NCI-H510A treated with DMSO at 0.1 percent for 48 hours (cell line): Measurements from ENCODE around the gene ZNF783.

Experiments used
- DNase-seq: peaks from one replicate; lab custom pipeline; 2025; lab: John Stamatoyannopoulos, UW

Gene ZNF783

DNA sequence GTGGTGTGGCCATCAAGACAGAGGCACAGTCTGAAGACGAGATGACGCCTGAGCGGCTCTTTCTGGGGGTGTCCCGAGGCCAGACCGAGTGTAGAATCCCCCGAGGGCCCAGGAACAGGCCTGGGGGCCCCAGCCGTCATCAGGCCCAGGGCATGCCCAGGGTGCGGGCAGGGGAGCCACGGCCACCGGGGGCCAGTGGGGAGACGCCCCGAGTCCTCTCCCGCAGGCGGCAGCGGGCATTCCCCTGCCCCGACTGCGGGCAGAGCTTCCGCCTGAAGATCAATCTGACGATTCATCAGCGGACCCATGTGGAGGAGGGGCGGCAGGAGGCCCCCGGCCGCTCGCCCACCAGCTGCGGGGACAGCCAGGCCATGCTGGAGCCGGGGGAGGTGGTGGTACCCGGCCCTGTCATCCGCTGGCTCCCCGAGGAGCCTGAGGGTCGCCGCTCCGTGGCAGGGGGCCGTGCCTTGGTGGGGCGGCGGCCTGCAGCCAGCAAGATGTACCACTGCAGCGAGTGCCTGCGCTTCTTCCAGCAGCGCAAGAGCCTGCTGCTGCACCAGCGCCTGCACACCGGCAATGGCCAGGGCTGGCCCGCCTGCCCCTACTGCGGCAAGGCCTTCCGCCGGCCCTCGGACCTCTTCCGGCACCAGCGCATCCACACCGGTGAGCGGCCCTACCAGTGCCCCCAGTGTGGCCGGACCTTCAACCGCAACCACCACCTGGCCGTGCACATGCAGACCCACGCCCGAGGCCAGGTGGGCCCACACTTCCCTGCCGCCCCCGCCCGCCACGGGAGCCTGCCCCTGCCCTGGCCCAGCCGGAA lies 19.7 kb downstream of the ZNF783 start:
- no peak for DNase-seq

DNA sequence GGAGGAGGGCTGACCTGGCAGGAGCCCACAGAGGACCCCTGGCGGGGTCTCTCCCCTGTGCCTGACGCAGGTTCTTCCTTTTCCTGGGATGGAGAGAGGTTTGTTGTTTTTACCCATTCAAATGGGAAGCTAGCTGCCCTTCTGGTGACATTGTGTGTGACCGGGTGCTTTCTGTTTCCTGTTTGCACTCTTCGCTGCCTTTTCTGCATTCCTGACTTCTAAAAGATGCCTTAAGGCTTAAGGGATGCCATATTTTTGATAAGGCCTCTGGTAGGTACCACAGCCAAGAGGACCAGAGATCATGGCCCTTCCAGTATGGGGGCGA lies 20.3 kb downstream of the ZNF783 start:
- DNase-seq: no peak

DNA sequence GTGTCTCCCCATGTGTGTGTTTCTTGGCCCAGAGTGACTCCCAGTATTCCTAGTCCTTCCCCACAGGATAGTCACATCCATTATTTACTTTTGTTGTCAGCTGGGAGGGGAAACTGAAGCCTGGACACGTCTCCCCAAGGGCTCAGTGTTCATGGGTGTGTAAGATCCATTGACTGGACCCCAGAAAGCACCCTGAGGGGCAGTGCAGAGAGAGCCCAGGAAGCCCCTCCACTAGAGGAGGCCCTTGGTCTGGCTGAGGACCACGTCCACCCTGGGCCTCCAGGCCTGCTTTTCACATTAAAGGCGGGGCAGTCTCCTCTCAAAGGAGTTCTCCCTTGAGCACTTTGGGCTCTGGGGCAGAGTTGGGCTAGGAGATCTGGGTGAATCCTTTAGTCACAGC lies 21.3 kb downstream of the ZNF783 start:
- DNase-seq: no peak

DNA sequence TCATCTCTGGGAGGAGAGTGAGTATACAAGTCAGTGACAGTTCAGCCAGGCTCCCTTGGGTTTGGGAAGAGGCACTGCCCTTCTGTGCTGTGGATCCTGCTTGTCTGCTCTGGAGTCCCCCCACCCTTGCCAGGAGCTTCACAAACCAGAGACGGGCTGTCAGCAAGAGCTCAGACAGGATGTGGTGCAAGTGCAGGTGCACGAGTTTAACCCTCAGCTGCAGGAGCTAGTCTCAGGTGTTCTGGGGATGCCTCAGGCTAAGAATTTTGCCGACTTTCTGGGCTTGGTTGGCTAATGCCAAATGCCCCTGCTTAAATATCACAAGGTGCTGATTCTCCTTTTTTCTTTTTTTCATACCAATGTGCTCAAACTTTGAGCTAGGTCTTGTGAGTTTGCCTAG lies 22.3 kb downstream of the ZNF783 start:
- DNase-seq: peak; percentile 36

DNA sequence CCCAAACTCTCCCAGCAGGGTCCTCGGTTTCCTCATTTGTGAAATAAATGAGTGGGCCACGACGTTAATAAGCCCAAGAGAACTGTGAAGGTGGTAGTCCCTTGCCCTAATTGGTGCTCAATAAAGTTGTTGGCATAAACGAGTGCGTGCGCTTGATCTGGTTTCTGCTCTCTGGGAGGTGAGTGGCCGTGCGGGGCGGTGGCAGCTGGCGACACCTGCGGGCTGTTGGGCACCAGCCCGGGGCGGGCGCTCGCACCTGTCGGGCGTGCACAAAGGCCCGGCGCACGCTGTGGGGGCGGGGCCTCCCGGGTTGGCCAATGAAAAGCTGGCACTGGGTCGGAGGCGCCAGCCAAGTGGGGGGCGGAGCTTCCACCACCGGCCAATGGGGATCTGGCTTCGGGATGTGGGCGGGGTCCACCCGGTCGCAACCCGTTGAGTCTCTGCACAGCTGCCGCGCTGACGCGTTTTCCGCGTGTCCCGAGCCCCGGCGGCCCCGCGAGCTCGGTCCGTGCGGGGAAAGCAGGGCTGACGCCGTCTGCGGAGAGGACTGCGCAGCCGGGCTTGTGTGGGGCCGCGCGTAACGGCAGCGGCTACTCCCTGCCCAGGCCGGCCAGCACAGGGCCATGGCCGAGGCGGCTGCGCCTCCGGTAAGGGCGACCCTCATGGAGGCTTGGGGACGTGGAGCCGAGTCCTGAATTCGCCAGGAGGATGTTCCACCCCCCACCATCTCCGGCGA lies 23.0 kb downstream of the ZNF783 start:
- DNase-seq: peak; percentile 88

DNA sequence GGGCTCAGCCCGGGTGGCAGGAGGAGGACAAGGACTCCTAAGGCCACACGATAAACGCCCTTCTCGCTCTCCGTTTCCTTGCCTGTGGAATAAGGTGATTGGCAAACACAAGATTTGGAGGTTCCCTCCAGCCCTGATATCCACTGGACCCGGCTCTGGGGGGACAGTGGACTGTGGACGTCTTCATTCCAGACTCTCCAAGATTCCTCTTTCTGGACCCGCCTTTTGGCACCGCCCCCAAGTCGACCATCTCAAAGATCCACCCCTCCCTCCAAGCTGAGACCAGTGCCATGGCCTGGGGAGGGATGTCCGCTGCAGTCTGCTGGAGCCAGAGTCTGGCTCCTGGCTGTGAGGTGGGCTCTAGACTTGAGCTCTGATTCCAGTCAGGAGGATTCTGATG lies 23.6 kb downstream of the ZNF783 start:
- no peak for DNase-seq

DNA sequence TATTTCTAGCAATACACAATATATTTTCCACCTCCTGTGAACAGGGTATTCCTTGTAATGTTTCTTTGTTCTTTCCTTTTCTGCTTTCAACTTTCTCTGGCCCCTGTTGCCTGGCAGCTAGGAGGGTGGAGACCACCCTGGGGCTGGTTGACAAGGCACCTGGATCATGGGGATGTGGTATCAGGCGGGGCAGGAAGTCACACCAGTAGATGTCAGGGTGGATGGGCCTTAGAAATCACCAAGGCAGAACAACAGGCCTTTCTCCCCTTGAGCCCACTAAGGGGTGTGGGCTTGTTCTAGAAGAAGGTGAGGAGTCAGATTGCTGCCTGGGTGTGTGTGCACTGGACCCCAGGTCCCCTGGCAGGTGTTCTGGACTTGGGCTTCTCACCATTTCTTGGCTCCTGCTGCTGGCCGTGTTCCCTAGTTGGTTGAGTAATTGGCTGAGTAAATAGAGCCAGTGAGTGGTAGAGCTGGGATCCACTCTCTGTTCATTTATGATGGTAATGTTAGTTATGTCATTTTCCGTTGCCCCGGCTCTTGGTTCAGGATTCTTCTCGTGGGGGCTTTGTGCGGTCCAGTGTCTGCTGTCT lies 24.9 kb downstream of the ZNF783 start:
- no peak for DNase-seq

DNA sequence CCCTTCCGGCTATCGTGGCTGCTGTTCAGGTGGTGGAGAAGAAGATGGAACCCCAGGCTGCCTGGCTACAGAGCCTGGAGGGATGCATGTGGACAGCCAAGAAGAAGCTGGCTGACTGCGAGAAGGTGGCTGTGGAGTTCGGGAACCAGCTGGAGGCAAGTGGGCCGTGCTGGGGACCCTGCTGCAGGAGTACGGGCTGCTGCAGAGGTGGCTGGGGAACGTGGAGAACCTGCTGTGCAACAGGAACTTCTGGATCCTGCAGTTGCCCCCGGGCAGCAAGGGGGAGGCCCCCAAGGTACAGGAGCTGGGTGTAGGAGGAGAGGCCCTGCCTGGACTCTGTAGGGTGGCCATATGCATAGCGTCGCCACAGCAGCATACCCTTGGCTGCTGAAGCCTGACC lies 25.6 kb downstream of the ZNF783 start:
- DNase-seq: no peak

DNA sequence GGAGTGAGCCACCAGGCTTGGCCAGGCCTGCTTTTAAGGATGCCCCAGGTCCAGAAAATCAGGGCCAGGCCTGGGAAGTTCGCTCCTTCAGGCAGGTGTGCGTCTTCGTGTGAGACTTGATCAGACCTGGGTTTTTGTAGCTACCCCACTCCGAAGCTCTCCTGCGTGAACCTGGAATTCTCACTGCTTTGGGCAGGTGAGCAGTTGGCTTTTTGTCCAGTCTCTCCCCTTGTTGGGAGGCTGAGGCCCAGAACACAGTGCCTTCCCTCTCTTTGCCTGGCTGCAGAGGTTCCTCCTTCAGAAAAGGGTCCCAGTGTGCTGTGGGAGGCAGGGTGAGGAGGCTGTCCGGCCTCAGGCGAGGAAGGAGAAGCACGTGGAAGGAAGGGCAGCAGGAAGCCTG lies 27.3 kb downstream of the ZNF783 start:
- no peak for DNase-seq

DNA sequence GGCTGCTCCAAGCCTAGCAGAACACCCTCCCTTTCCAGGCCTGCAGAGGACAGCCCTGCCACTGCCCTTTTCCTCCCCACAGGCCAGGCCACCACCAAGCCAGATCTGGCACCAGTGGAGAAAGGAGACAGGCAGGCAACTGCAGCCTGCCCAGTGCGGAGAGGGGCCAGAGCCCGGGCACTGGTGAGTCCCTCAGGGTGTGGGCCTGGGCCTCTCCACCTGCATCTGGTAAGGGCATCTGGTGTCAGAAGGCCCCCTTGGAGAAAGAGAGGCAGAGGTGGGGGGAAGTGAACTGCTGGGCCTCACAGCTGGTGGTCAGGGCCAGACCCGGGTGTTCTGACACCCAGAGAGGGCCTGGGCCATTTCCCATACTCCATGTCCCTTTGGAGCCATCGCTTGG lies 27.9 kb downstream of the ZNF783 start:
- no peak for DNase-seq

DNA sequence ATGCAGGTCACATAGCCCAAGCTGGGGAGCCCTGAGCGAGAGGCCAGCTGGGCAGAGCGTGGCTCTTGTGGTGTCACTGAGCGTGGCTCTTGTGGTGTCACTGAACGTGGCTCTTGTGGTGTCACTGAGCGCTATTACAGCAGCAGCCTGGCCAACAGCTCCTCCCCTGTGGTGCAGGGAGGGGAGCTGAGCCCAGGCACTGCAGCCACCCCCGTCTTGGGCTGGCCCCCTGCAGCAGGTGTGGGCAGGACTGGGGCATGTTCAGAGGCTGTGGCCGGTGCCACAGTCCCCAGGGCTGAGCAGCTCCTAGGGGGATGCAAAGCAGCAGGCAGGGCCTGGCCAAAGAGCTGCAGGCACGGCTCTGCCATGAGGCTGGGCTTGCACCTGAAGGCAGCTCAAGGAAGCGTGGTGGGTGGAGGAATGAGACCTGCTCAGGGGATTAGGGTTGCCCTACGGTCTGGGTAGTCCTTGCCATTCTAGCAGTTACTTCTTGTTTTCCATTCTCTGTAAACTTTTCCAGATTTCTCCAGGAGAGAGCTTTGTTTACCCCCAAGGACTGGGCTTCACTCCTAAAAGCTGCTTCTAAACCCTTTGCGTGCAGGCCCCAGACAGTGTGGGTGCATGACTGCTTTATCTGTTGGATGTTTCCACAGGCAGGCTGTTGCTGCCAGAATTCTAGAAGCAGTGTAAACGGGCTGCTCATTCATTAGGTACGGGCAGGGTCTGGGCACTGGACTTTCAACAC lies 29.2 kb downstream of the ZNF783 start:
- DNase-seq: no peak

DNA sequence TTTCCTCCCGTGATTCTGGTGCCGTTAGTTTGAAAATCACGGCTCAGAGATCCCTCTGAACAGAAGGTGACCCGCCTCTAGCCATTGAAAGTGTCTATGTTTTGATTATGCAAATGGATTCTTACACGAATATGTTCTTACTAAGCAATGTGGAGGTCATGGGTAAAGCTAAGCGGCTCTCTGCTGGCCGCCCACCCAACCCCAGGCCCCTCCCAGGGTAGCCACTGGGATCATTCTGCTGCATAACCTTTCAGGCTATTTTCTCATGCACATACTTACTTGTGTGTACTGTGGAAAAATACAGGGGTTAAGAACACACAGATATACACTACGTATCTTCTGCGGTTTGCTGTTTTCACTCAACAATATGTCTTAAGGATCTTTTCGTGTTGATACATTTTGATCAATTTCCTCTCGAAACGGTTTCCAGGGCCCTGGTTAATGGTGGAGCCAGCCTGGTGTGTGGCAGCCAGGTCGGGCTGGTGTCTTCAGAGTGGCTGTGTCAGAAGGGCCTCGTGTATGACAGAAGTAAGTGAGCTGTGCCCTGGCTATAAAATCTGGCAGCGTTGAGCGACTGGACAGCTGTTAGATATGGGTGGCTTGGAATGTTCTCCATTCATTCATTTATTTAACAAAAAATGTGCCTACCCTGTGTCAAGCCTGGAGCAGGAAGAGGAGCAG lies 29.9 kb downstream of the ZNF783 start:
- no peak for DNase-seq

DNA sequence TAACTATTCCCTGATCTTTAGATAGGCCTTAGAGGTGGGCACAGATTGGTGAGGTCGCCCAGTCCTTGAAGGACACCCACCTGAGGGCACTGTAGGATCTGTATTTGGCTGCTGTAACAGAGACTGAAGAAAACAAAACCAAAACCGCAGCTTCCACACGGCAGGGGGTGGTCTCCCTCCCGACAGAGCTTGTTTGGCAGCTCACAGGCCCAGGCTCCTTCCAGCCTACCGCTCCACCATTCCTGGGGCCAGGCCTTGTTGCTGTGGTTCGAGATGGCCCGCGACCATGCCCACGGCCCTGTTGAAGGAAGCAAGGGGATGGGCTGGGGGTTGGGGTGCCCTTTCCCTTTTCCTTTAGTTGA lies 30.4 kb downstream of the ZNF783 start:
- no peak for DNase-seq

DNA sequence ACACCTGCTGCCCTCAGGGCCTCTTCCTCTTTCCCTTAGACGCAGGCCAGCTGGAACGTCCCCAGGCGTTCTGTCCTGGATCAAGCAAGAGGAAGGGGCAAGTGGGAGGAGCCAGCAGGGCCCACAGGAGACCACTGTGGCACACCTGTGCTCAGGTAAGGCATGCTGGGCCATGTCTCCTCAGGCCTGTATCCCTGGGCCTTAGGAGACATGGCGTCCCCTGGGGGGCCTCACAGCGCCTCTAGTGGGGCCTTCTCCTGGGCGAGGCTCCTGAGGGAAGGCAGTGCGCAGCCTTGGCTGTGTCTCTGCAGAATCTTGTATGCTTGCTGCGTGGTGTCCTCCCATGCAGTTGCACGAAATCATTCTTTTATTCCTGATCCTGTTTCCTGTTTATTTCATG lies 31.3 kb downstream of the ZNF783 start:
- no peak for DNase-seq

DNA sequence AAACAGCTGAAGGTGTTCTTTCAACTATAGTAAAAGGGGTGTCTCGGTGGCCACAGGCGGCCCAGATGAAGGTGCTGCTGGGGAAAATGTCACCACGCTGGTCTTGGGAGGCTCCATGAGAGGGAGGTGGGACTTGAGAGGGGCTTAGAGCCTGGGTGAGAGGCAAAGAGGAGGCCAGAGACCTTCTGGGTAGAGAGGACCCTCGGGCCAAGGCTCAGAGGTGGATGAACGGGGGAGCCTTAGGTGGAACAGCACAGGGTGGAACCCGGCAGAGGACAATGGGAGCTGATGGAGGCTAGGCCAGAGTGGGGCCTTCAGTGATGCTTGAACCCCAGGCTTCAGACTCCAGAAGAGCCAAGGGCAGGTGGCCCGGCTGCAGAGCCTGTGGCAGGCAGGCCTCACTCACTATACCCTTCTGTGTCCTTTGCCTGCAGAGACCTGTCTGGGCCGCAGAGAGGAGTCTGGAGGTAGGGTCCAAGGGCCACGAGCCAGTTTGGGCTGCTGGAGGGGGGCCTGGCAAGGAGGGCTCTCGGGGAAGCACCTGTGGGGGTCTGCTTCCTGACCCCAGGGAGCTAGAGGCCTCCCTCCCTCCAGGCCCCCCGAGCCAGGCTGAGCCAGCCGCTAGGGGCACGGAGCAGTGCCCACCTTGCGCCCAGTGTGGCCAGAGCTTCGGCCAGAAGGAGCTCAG lies 32.1 kb downstream of the ZNF783 start:
- DNase-seq: no peak

DNA sequence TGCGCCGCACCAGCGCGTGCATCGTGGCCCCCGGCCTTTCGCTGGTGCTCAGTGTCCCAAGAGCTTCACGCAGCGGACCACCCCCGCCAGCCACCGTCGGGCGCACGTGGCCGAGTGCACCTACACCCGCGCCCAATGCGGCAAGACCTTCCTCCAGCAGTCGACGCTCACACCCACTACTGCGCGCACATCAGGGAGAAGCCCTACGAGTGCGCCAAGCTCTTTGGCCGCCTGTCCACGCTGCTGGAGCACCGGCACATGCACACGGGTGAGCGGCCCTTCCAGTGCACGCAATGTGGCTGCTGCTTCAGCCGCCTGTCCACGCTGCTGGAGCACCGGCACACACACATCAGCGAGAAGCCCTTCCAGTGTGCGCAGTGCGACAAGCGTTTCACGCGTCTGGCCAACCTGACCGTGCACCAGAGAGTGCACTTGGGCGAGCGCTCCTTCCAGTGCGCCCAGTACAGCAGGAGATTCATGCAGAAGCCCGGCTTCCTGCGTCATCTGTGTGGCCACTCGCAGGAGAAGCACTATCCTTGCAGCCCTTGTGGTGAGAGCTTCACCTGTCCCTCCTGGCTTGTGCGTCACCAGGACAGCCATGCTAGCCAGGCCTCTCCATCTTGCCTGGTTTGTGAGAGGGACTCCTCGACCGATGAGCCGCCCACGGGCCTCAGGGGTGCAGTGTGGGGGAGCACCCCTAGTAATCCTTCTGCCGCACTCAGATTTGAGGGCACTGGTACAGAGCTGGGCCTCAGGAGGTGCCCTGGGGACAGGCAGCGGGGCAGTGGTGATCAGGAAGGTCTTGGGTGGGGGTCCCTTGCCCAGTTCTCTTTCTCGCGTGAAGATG lies 32.9 kb downstream of the ZNF783 start:
- no peak for DNase-seq

DNA sequence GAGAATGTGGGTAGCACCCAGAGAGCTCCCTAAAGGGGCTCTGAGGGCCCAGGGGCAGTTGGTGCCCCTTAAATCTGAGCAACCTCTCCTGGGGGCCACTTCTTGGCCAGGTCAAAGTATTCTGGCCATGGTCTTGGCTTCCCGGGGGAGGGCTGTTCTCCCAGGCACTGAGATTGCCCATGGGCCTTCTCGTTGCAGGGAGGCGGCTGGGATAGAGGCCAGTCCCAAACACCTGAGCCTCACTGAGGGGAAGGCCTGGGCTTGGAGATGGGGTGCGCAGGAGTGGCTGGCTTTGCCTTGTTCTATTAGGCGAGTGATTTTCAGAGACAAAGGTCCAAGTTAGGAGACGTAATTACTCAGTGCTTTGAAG lies 33.5 kb downstream of the ZNF783 start:
- DNase-seq: no peak

DNA sequence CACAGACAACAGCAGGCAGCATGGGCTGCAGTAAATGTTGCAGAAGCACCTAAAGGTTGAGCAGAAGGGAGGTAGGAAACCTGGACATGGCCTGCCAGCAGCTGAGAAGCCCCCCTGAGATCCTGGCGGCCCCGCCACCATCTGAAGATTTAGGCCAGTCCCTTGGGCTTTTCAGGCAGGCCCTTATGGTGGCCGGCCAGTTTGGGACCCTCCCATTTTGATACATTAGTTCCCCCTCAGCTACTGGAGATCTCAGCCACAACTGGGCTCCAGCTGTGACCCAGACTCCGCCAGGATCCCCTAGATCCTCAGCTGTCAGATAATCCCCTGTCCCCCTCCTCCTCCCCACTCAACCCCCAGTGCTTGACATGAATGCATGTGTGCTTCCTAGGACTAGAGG lies 34.4 kb downstream of the ZNF783 start:
- no peak for DNase-seq

DNA sequence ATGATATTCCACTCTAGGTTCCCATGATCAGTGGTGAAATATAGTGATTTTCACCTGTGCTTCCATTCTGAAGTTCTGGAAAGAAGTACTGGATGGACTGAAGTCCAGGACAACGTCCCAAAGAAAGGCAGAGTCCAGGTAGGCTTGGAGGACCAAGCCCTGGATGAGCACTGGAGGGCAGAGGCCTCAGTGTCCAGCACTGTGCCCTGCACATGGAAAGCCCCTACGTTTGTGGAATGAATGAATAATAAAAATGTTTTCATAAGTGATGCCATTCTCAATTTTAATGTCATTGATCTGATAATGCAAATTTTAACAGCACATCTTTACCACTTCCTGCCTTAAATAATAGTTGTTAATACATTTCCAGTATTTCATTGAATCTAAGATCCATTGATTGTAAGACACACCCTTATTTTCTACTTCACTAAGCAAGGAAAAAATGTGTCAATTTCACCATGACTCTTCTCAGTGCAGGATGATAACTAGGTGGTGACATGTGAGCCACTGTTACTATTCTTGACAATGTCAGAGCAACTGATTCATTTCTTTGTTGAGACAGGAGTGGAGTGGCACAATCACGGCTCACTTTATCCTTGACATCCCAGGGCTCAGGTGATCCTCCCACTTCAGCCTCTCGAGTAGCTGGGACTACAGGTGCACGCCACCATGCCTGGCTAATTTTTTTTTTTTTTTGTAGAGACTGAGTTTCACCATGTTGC lies 35.2 kb downstream of the ZNF783 start:
- DNase-seq: no peak
